H1 (cell line): Measurements from ENCODE around the gene PRUNE1. TPM values are rescaled to one million over a fixed set of nuclear protein-coding genes. Genes with fewer than 3 reads are reported as not detected.

ENCODE experiments used
- CTCF ChIA-PET: fragments of 300-600 bp; sonication (Branson Sonifier 250); formaldehyde crosslinking; loops from one replicate; lab custom pipeline; 2021; ENCODE audit not compliant: partially characterized antibody; lab: Charles Lee
- POLR2A ChIA-PET: fragments of 300-600 bp; sonication (Branson Sonifier 250); formaldehyde crosslinking; loops from one replicate; lab custom pipeline; 2021; ENCODE audit warnings: inconsistent platforms; ENCODE audit not compliant: partially characterized antibody; lab: Charles Lee
- DNase-seq, 2 experiments: peaks; one replicate each; pipeline versions ENCODE4 v3.0.0 to v3.0.0-alpha.2; 2010 to 2022; ENCODE audit warnings: low spot score in 2 of 2, low read depth in 1 of 2, mixed read lengths in 1 of 2
- FAIRE-seq: peaks from 2 replicates; lab custom pipeline; 2011; peaks lifted over from hg19 to GRCh38; lab: Jason Lieb, UNC
- H2AFZ ChIP-seq: 2 replicates; pipeline ENCODE4 v1.8.1; 2012; ENCODE audit warnings: low read length, inconsistent platforms
- H2AK5ac ChIP-seq: 2 replicates; pipeline ENCODE4 v1.6.1; 2013; ENCODE audit warnings: low read depth, low read length
- H2BK120ac ChIP-seq: replicated peaks from 2 replicates; pipeline ENCODE3; 2013; ENCODE audit warnings: low read depth, low read length, inconsistent platforms
- H2BK12ac ChIP-seq: 2 replicates; pipeline ENCODE4 v1.6.1; 2013; ENCODE audit warnings: low read depth, low read length
- H2BK15ac ChIP-seq: 2 replicates; pipeline ENCODE4 v1.6.1; 2013; ENCODE audit warnings: low read length
- H2BK20ac ChIP-seq: 2 replicates; pipeline ENCODE4 v1.6.1; 2013; ENCODE audit warnings: low read length
- H2BK5ac ChIP-seq: 2 replicates; pipeline ENCODE4 v1.6.1; 2013; ENCODE audit warnings: low read depth, low read length
- H3K14ac ChIP-seq: 2 replicates; pipeline ENCODE4 v1.6.1; 2013; ENCODE audit warnings: inconsistent platforms; ENCODE audit not compliant: insufficient read length
- H3K18ac ChIP-seq: 2 replicates; pipeline ENCODE4 v1.6.1; 2013; ENCODE audit warnings: low read length; ENCODE audit errors: extremely low read depth
- H3K23ac ChIP-seq: 2 replicates; pipeline ENCODE4 v1.6.1; 2013; ENCODE audit warnings: inconsistent platforms; ENCODE audit not compliant: insufficient read length
- H3K23me2 ChIP-seq: 2 replicates; pipeline ENCODE4 v1.6.1; 2013; ENCODE audit warnings: low read depth, low read length
- H3K27ac ChIP-seq: 2 replicates; pipeline ENCODE4 v1.6.1; 2011; ENCODE audit warnings: low read depth, low read length, inconsistent platforms
- H3K27me3 ChIP-seq, 4 experiments: replicated peaks in 1 of 4; 1 replicate in 1 of 4; 2 replicates in 3 of 4; pipeline versions ENCODE4 v1.6.1 to v1.8.1; 2011 to 2013; ENCODE audit warnings: low read length in 3 of 4, mild to moderate bottlenecking in 3 of 4, inconsistent platforms in 2 of 4, mixed read lengths in 2 of 4, moderate library complexity in 1 of 4; ENCODE audit not compliant: control insufficient read depth in 3 of 4, insufficient read depth in 3 of 4; ENCODE audit errors: extremely low read depth in 1 of 4
- H3K36me3 ChIP-seq, 4 experiments: 2 replicates each; pipeline versions ENCODE4 v1.6.1 to v1.8.1; 2011 to 2013; ENCODE audit warnings: mild to moderate bottlenecking in 4 of 4, low read length in 3 of 4, moderate library complexity in 2 of 4, control low read depth in 1 of 4, inconsistent platforms in 1 of 4; ENCODE audit not compliant: insufficient read depth in 4 of 4, control insufficient read depth in 2 of 4
- H3K4ac ChIP-seq: replicated peaks from 2 replicates; pipeline ENCODE3; 2013; ENCODE audit warnings: low read length, low read depth, mixed read lengths, inconsistent platforms; ENCODE audit not compliant: insufficient read length
- H3K4me1 ChIP-seq, 4 experiments: replicated peaks in 1 of 4; 1 replicate in 1 of 4; 2 replicates in 3 of 4; pipeline versions ENCODE4 v1.6.1 to v1.8.1; 2011 to 2013; ENCODE audit warnings: low read length in 3 of 4, inconsistent platforms in 2 of 4, mixed read lengths in 1 of 4; ENCODE audit not compliant: insufficient read depth in 4 of 4, control insufficient read depth in 3 of 4
- H3K4me2 ChIP-seq, 2 experiments: 2 replicates each; pipeline versions ENCODE4 v1.6.1 to v1.8.1; 2011 to 2013; ENCODE audit warnings: low read depth in 2 of 2, low read length in 2 of 2, control low read depth in 1 of 2, inconsistent platforms in 1 of 2, mild to moderate bottlenecking in 1 of 2; ENCODE audit not compliant: insufficient read depth in 1 of 2
- H3K4me3 ChIP-seq, 4 experiments: fragments of 200-600, 300-600 bp in 1 of 4; sonication (generic), shearing (Covaris generic), sonication (Bioruptor Twin) in 1 of 4; 2 replicates each; pipeline versions ENCODE4 v1.5.1 to v1.8.1; 2011 to 2016; ENCODE audit warnings: low read length in 4 of 4, low read depth in 3 of 4, control low read depth in 2 of 4, inconsistent platforms in 2 of 4, mild to moderate bottlenecking in 2 of 4, mixed read lengths in 1 of 4, moderate library complexity in 1 of 4; ENCODE audit not compliant: insufficient read depth in 2 of 4; ENCODE audit errors: extremely low read depth in 1 of 4
- H3K56ac ChIP-seq: replicated peaks from 2 replicates; pipeline ENCODE3; 2013; ENCODE audit warnings: low read depth, mild to moderate bottlenecking, mixed read lengths, low read length, inconsistent platforms; ENCODE audit not compliant: insufficient read length
- H3K79me1 ChIP-seq: 2 replicates; pipeline ENCODE4 v1.6.1; 2013; ENCODE audit warnings: low read depth, low read length, control low read depth
- H3K79me2 ChIP-seq, 2 experiments: 2 replicates each; pipeline versions ENCODE4 v1.6.1 to v1.8.1; 2012 to 2013; ENCODE audit warnings: low read length in 2 of 2, mild to moderate bottlenecking in 2 of 2, inconsistent platforms in 1 of 2; ENCODE audit not compliant: insufficient read depth in 2 of 2, control insufficient read depth in 1 of 2
- H3K9ac ChIP-seq, 4 experiments: replicated peaks in 1 of 4; 1 replicate in 1 of 4; 2 replicates in 3 of 4; pipeline versions ENCODE4 v1.6.1 to v1.8.1; 2011 to 2013; ENCODE audit warnings: low read depth in 3 of 4, low read length in 3 of 4, control low read depth in 2 of 4, mild to moderate bottlenecking in 2 of 4, moderate library complexity in 2 of 4, inconsistent platforms in 1 of 4; ENCODE audit errors: extremely low read depth in 1 of 4
- H3K9me3 ChIP-seq, 2 experiments: 2 replicates each; pipeline versions ENCODE4 v1.6.1 to v1.8.1; 2012 to 2013; ENCODE audit warnings: mild to moderate bottlenecking in 2 of 2, moderate library complexity in 2 of 2, control low read depth in 1 of 2, inconsistent platforms in 1 of 2, low read depth in 1 of 2, low read length in 1 of 2, mixed read lengths in 1 of 2; ENCODE audit not compliant: insufficient read depth in 2 of 2
- H4K20me1 ChIP-seq, 2 experiments: replicated peaks in 1 of 2; 2 replicates each; pipeline versions ENCODE3 to v1.8.1; 2011 to 2013; ENCODE audit warnings: inconsistent platforms in 2 of 2, low read length in 2 of 2, mild to moderate bottlenecking in 1 of 2; ENCODE audit not compliant: insufficient read depth in 2 of 2, control insufficient read depth in 1 of 2
- H4K5ac ChIP-seq: 2 replicates; pipeline ENCODE4 v1.6.1; 2013; ENCODE audit warnings: low read length, low read depth, mixed read lengths, inconsistent platforms; ENCODE audit not compliant: insufficient read length
- H4K8ac ChIP-seq: 2 replicates; pipeline ENCODE4 v1.8.0; 2013; ENCODE audit warnings: mild to moderate bottlenecking, moderate library complexity, low read length, inconsistent platforms; ENCODE audit not compliant: insufficient read depth; ENCODE audit errors: extremely low read depth
- H4K91ac ChIP-seq: replicated peaks from 2 replicates; pipeline ENCODE3; 2013; ENCODE audit warnings: low read length, mixed read lengths, inconsistent platforms; ENCODE audit not compliant: insufficient read length
- ASH2L ChIP-seq: fragments of 200-600, 300-600 bp; sonication (generic); IDR thresholded peaks from one replicate; pipeline ENCODE4 v1.7.1; 2017; ENCODE audit warnings: low read length
- CTBP2 ChIP-seq: IDR thresholded peaks from 2 replicates; pipeline ENCODE4 v1.7.0; 2011; ENCODE audit warnings: borderline replicate concordance, mild to moderate bottlenecking, moderate library complexity, mixed read lengths, low read length; ENCODE audit not compliant: insufficient read depth, insufficient read length
- GTF2F1 ChIP-seq: IDR thresholded peaks from 2 replicates; pipeline ENCODE4 v1.6.1; 2012; ENCODE audit warnings: low read depth, low read length, improper control_type of control experiment, borderline replicate concordance
- KDM5A ChIP-seq: fragments of 200-600 bp; IDR thresholded peaks from 2 replicates; pipeline ENCODE4 v1.7.1; 2012; ENCODE audit warnings: mild to moderate bottlenecking, low read length, inconsistent platforms, mixed read lengths
- RBBP5 ChIP-seq: IDR thresholded peaks from 2 replicates; pipeline ENCODE4 v1.7.1; 2012; ENCODE audit warnings: low read depth, mild to moderate bottlenecking, inconsistent platforms, low read length, moderate library complexity, borderline replicate concordance
- SIX5 ChIP-seq: IDR thresholded peaks from 2 replicates; pipeline ENCODE4 v1.6.1; 2011; ENCODE audit warnings: mild to moderate bottlenecking, low read depth, low read length
- SP1 ChIP-seq: IDR thresholded peaks from 2 replicates; pipeline ENCODE4 v1.6.1; 2011; ENCODE audit warnings: low read depth, low read length
- SUZ12 ChIP-seq: fragments of 200-600 bp; sonication (generic); IDR thresholded peaks from 2 replicates; pipeline ENCODE4 v1.6.1; 2012; ENCODE audit warnings: mild to moderate bottlenecking, inconsistent platforms, low read length, moderate library complexity, mixed read lengths
- TEAD4 ChIP-seq: IDR thresholded peaks from 2 replicates; pipeline ENCODE4 v1.6.1; 2012; ENCODE audit warnings: low read depth, low read length, inconsistent platforms, mixed read lengths
- WGBS, 2 experiments: shearing (Covaris generic) in 1 of 2; methylation state at CpG; one replicate each; pipeline versions ENCODE4 v1.1.6 to v1.1.7; 2013 to 2015; ENCODE audit warnings: low lambda C conversion rate in 2 of 2, mixed read lengths in 2 of 2, inconsistent platforms in 1 of 2, low coverage in 1 of 2, missing lambda C conversion rate in 1 of 2; ENCODE audit not compliant: insufficient replicate concordance in 2 of 2, insufficient coverage in 1 of 2, insufficient read length in 1 of 2; ENCODE audit errors: extremely low coverage in 1 of 2, missing lambda C conversion rate in 1 of 2; 5-methylcytosine and 5-hydroxymethylcytosine counted together
- polyA plus RNA-seq, 7 experiments: library from polyadenylated mRNA; depleted of rRNA in 3 of 7; stranded (reverse) in 5 of 7; unstranded in 2 of 7; fragments of >200 nt in 5 of 7; fragments of 200-250 nt in 2 of 7; gene quantifications; 1 replicate in 5 of 7; 2 replicates in 1 of 7; 4 replicates in 1 of 7; pipeline versions ENCODE4 v1.2.1 to v1.2.3, GENCODE V29; 2011 to 2013; ENCODE audit warnings: missing spikeins in 2 of 7, mixed read lengths in 2 of 7
- total RNA-seq: library from RNA; stranded (reverse); fragmentation: NEBNext Ultra II Directional; extraction: Animal tissue kit (Norgen Biotek cat#: 25700); gene quantifications from 2 replicates; pipeline ENCODE4 v1.2.1, GENCODE V29; 2021

Gene PRUNE1
- total and polyA plus RNA-seq, 2 of the 8 experiments (the other 6 are each of a cell fraction or from before 2014, with no cell fraction given), result 32.8 to 54.2 TPM

GRCh38 chr1:150981805-150982712 is 26.2 kb upstream of the PRUNE1 start, which contains the start of gene ANXA9:
TSS of gene ANXA9 (plus strand) at chr1:150982292. CDS start at chr1:150983106, 814 bp downstream.
- Histone ChIP-seq H3K23ac (no peak within 1 kb of the TSS), H3K4me1 (peaks cover 4 to 34% (median 25%) of the 10 kb centered on the region in 4 experiments), H4K20me1 (no peaks in the 10 kb centered on the region), H3K4me3 (peak within 1 kb of the TSS in 3 of 4 experiments; percentile 10 to 37 (median 21); a peak in 4 of 8 replicates), H3K56ac (no peak within 1 kb of the TSS), H3K79me1 (no peaks in the 10 kb centered on the region; the same call in 1 of the 2 replicates), H4K8ac (peak within 1 kb of the TSS; percentile 79), H3K4ac (peak within 1 kb of the TSS; percentile 7), H4K5ac (peak within 1 kb of the TSS; percentile 39), H2BK20ac (peak within 1 kb of the TSS; percentile 53), H3K18ac (peak within 1 kb of the TSS; percentile 89), H3K36me3 (no peaks in the 10 kb centered on the region), H3K14ac (no peak within 1 kb of the TSS), H2BK15ac (peak within 1 kb of the TSS; percentile 50), H2AK5ac (peak within 1 kb of the TSS; percentile 17; the same call in 1 of the 2 replicates), H2AFZ (peak within 1 kb of the TSS; percentile 54; the same call in 1 of the 2 replicates), H3K4me2 (peak within 1 kb of the TSS; percentile 54 to 59), H3K9ac (peak within 1 kb of the TSS in 2 of 4 experiments; percentile 11 to 24; a peak in 2 of 7 replicates), H2BK120ac (peak within 1 kb of the TSS; percentile 19), H2BK5ac (peak within 1 kb of the TSS; percentile 90), H4K91ac (peak within 1 kb of the TSS; percentile 83), H3K79me2 (no peaks in the 10 kb centered on the region), H3K9me3 (no peaks in the 10 kb centered on the region), H3K27ac (peak within 1 kb of the TSS; percentile 70), H3K23me2 (no peaks in the 10 kb centered on the region; the same call in none of the 2 replicates), H3K27me3 (no peaks in the 10 kb centered on the region; a peak in 1 of 7 replicates), H2BK12ac (peak within 1 kb of the TSS; percentile 95)
- POLR2A ChIA-PET, result interaction anchor here (0.5 to 11.3 kb wide), 22 partner anchors 9 to 725 kb away, joined by 3 to 133 read pairs (median 4); partner anchors contain the start of genes C1orf56, CA14, CERS2 and ENSA
- WGBS, 2 experiments, result 83% methylated on average over 12 of the region's 12 CpGs; no CpG with 5 or more reads in 1 of the 2 experiments
- CTCF ChIA-PET, result interaction anchor here (0.6 to 14.5 kb wide), 11 partner anchors 9 to 287 kb away, joined by 3 to 183 read pairs (median 4); partner anchors contain the start of gene MINDY1
- DNase-seq (peak in 1 of 2 experiments; percentile 66), FAIRE-seq (no peak)
- TF ChIP-seq SUZ12 (no peak), RBBP5 (0 out of 2 replicates have a peak, but pooled peaks have one; percentile 22), SIX5 (no peak), TEAD4 (peak; percentile 73), KDM5A (no peak), GTF2F1 (no peak), CTBP2 (peak; percentile 60), SP1 (peak; percentile 62; the same call in 1 of the 2 replicates), ASH2L (peak; percentile 8)
